Prostate gland (tissue), 2 donors: ENCODE data around the gene KRT72.

ENCODE experiments used
- POLR2A ChIP-seq: fragments of 450-650 bp; IDR thresholded peaks from one replicate; pipeline ENCODE4 v1.6.1; 2016; ENCODE audit warnings: antibody characterized with exemption, mild to moderate bottlenecking
- TF ChIP-seq, protein P1 (sequence below), 4 experiments: fragments of 200-600 bp in 2 of 4; fragments of 450-650 bp in 2 of 4; sonication (generic) in 2 of 4; IDR thresholded peaks; 1 replicate in 3 of 4; 2 replicates in 1 of 4; pipeline ENCODE4 v1.5.1; 2016 to 2019; ENCODE audit warnings: antibody characterized with exemption in 4 of 4, mild to moderate bottlenecking in 2 of 4, moderate library complexity in 2 of 4

DNA sequence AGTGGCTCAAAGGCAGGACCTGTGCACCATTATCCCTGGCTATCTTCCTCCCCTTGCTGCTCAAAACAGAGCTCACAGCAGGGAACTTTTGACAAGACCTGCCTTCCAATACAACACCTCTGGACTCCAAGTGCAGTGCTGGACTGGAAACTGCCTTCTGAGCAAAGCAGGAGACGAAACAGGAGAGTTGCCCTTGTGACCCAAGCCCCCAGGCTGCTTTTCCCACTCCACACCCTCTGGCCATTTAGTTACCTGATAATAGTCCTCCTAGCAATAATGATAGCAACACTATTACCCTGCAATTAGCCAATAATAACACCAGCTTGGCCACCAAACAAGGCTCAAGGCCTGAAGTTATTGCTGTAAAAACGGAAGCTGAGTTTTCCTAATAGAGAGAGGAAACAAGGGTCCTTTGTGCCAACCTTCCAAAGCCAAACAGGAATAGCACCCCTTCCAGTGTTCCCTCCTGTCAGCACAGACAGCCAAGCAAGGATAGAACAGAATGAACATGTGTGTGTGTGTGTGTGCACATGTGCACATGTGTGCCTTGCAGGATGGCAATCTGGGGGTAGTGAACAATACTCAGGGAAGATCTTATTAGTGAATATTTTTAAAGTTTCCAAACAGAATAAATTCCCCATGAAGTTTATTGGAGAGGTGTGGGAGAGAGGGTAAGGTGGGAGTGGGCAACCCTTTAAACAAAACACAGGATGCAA, 26.3 kb upstream of the KRT72 start:
- TF ChIP-seq POLR2A = no peak
- TF ChIP-seq, protein P1, sequence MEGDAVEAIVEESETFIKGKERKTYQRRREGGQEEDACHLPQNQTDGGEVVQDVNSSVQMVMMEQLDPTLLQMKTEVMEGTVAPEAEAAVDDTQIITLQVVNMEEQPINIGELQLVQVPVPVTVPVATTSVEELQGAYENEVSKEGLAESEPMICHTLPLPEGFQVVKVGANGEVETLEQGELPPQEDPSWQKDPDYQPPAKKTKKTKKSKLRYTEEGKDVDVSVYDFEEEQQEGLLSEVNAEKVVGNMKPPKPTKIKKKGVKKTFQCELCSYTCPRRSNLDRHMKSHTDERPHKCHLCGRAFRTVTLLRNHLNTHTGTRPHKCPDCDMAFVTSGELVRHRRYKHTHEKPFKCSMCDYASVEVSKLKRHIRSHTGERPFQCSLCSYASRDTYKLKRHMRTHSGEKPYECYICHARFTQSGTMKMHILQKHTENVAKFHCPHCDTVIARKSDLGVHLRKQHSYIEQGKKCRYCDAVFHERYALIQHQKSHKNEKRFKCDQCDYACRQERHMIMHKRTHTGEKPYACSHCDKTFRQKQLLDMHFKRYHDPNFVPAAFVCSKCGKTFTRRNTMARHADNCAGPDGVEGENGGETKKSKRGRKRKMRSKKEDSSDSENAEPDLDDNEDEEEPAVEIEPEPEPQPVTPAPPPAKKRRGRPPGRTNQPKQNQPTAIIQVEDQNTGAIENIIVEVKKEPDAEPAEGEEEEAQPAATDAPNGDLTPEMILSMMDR (IDR thresholded peaks at IDR 0.05) = no peak
